GM12891 (cell line): Measurements from ENCODE around the gene SRP68.

Experiments used
- POLR2A ChIP-seq: IDR thresholded peaks from 2 replicates; pipeline ENCODE4 v1.6.1; 2011; ENCODE audit warnings: low read depth, low read length, control low read depth
- POLR2AphosphoS5 ChIP-seq: IDR thresholded peaks from 2 replicates; pipeline ENCODE4 v1.6.1; 2011; ENCODE audit warnings: low read depth, low read length, control low read depth

- TF ChIP-seq POLR2A (no peak), POLR2AphosphoS5 (no peak)
Measured at GRCh38 chr17:76014925-76015261, 57.4 kb downstream of the SRP68 start.
